Muscle layer of colon (tissue), 2 donors: Measurements from ENCODE around the gene SDR9C7.
"Not testable (repeated sequence)": the region's sequence is repeated elsewhere in the genome, so short reads cannot be mapped to it uniquely, and the experiment has no call there.

Source experiments
- H3K27ac ChIP-seq: one replicate; pipeline ENCODE4 v1.7.0; 2013; ENCODE audit warnings: low read depth, mild to moderate bottlenecking, low read length, moderate library complexity
- H3K27me3 ChIP-seq, 2 donors: one replicate each; pipeline ENCODE4 v1.7.0; 2013; ENCODE audit warnings: low read length in 2 of 2, mild to moderate bottlenecking in 2 of 2; ENCODE audit not compliant: insufficient read depth in 2 of 2, control insufficient read depth in 1 of 2
- H3K36me3 ChIP-seq: one replicate; pipeline ENCODE4 v1.7.0; 2013; ENCODE audit warnings: mild to moderate bottlenecking, low read length; ENCODE audit not compliant: insufficient read depth
- H3K4me1 ChIP-seq: one replicate; pipeline ENCODE4 v1.7.0; 2013; ENCODE audit warnings: mild to moderate bottlenecking, low read length; ENCODE audit not compliant: insufficient read depth
- H3K4me3 ChIP-seq, 2 donors: one replicate each; pipeline ENCODE4 v1.7.0; 2013; ENCODE audit warnings: low read length in 2 of 2, low read depth in 1 of 2, mild to moderate bottlenecking in 1 of 2, moderate library complexity in 1 of 2
- H3K9ac ChIP-seq: one replicate; pipeline ENCODE4 v1.7.0; 2013; ENCODE audit warnings: low read length
- H3K9me3 ChIP-seq: one replicate; pipeline ENCODE4 v1.7.0; 2013; ENCODE audit warnings: mild to moderate bottlenecking, low read length
- donor health status: abdominal sarcoma.
- donor health status: Adenocarcinoma of cecum.

The SDR9C7 gene

GRCh38 chr12:56965124-56965523 lies 30.9 kb upstream of the SDR9C7 start:
- not testable (repeated sequence) for H3K27ac ChIP-seq, H3K9ac ChIP-seq, H3K27me3 ChIP-seq, H3K9me3 ChIP-seq, H3K4me3 ChIP-seq, H3K4me1 ChIP-seq, H3K36me3 ChIP-seq

- not testable (repeated sequence) for H3K4me1 ChIP-seq, H3K27ac ChIP-seq, H3K9ac ChIP-seq
Measured at GRCh38 chr12:56963557-56963956, 29.3 kb upstream of the SDR9C7 start.

GRCh38 chr12:56962247-56962646 lies 28.0 kb upstream of the SDR9C7 start:
- not testable (repeated sequence) for H3K27ac ChIP-seq, H3K27me3 ChIP-seq, H3K4me1 ChIP-seq, H3K9me3 ChIP-seq, H3K4me3 ChIP-seq, H3K36me3 ChIP-seq, H3K9ac ChIP-seq

More at GRCh38 chr12:56963557-56963956, 29.3 kb upstream of the SDR9C7 start:
- not testable (repeated sequence) for H3K27me3 ChIP-seq, H3K4me3 ChIP-seq, H3K36me3 ChIP-seq, H3K9me3 ChIP-seq

GRCh38 chr12:56958422-56958821 lies 24.2 kb upstream of the SDR9C7 start:
- Histone ChIP-seq H3K4me1 (no peaks in the 10 kb centered on the region), H3K9me3 (no peaks in the 10 kb centered on the region), H3K27ac (no peak overlapping the region), H3K36me3 (no peaks in the 10 kb centered on the region), H3K9ac (no peak overlapping the region), H3K27me3 (no peaks in the 10 kb centered on the region), H3K4me3 (no peak overlapping the region)

GRCh38 chr12:56957229-56958052 lies 23.2 kb upstream of the SDR9C7 start, which contains the start of gene RDH16:
Gene RDH16, minus strand, starts transcription at chr12:56957608. Its CDS starts 146 bp downstream, at chr12:56957462.
- Histone ChIP-seq H3K27me3 (no peaks in the 10 kb centered on the region), H3K4me3 (no peak within 1 kb of the TSS), H3K4me1 (no peaks in the 10 kb centered on the region), H3K9me3 (no peaks in the 10 kb centered on the region), H3K27ac (no peak within 1 kb of the TSS), H3K36me3 (no peaks in the 10 kb centered on the region), H3K9ac (no peak within 1 kb of the TSS)

GRCh38 chr12:56955631-56956256 lies 21.5 kb upstream of the SDR9C7 start:
- Histone ChIP-seq H3K4me1 (no peaks in the 10 kb centered on the region), H3K27ac (no peak overlapping the region), H3K27me3 (no peaks in the 10 kb centered on the region), H3K4me3 (no peak overlapping the region), H3K36me3 (no peaks in the 10 kb centered on the region), H3K9me3 (no peaks in the 10 kb centered on the region), H3K9ac (no peak overlapping the region)

- H3K4me1 ChIP-seq, result no peaks in the 10 kb centered on the region
- H3K9ac ChIP-seq, result no peak overlapping the region
- no peaks in the 10 kb centered on the region for H3K36me3 ChIP-seq
Measured at GRCh38 chr12:56954958-56955355, 20.7 kb upstream of the SDR9C7 start.

GRCh38 chr12:56954057-56954957 lies 20.1 kb upstream of the SDR9C7 start:
- H3K9ac ChIP-seq, result no peak overlapping the region
- H3K9me3 ChIP-seq, result no peaks in the 10 kb centered on the region
- H3K4me1 ChIP-seq, result no peaks in the 10 kb centered on the region

More at GRCh38 chr12:56954958-56955355, 20.7 kb upstream of the SDR9C7 start:
- H3K27ac ChIP-seq, result no peak overlapping the region
- H3K27me3 ChIP-seq, result no peaks in the 10 kb centered on the region
- no peaks in the 10 kb centered on the region for H3K9me3 ChIP-seq
- H3K4me3 ChIP-seq, result no peak overlapping the region

GRCh38 chr12:56953314-56953713 lies 19.1 kb upstream of the SDR9C7 start:
- Histone ChIP-seq H3K9ac (no peak overlapping the region), H3K27ac (no peak overlapping the region), H3K4me3 (no peak overlapping the region), H3K27me3 (no peaks in the 10 kb centered on the region), H3K9me3 (no peaks in the 10 kb centered on the region), H3K36me3 (no peaks in the 10 kb centered on the region), H3K4me1 (no peaks in the 10 kb centered on the region)

More at GRCh38 chr12:56954057-56954957, 20.1 kb upstream of the SDR9C7 start:
- H3K27me3 ChIP-seq, result no peaks in the 10 kb centered on the region
- H3K27ac ChIP-seq, result no peak overlapping the region
- no peaks in the 10 kb centered on the region for H3K36me3 ChIP-seq
- no peak overlapping the region for H3K4me3 ChIP-seq

- Histone ChIP-seq H3K27ac (no peak overlapping the region), H3K4me1 (no peaks in the 10 kb centered on the region), H3K9me3 (no peaks in the 10 kb centered on the region), H3K36me3 (no peaks in the 10 kb centered on the region), H3K4me3 (no peak overlapping the region), H3K9ac (no peak overlapping the region), H3K27me3 (no peaks in the 10 kb centered on the region)
Measured at GRCh38 chr12:56951582-56952339, 17.6 kb upstream of the SDR9C7 start.

- Histone ChIP-seq H3K27ac (no peak overlapping the region), H3K4me3 (no peak overlapping the region), H3K36me3 (no peaks in the 10 kb centered on the region), H3K27me3 (no peaks in the 10 kb centered on the region), H3K9ac (no peak overlapping the region), H3K9me3 (no peaks in the 10 kb centered on the region), H3K4me1 (no peaks in the 10 kb centered on the region)
Measured at GRCh38 chr12:56948881-56949280, 14.7 kb upstream of the SDR9C7 start.
